Stimulated activated CD8-positive, alpha-beta memory T cell treated with anti-CD3 and anti-CD28 coated beads, Interleukin-15, amount 100 ng/mL, for 48 hours (primary cell): Measurements from ENCODE around the gene CCNB1IP1.
A peak's percentile ranks its signal among the peaks of the same experiment; 100 is the strongest.
"Not testable (repeated sequence)": the region's sequence is repeated elsewhere in the genome, so short reads cannot be mapped to it uniquely, and the experiment has no call there.

Experiments used
- DNase-seq, 2 donors: peaks; one replicate each; pipeline ENCODE4 v3.0.0-alpha.2; 2020; ENCODE audit warnings: low read depth in 2 of 2

CCNB1IP1 gene

GRCh38 chr14:20332431-20332787, 670 bp downstream of the CCNB1IP1 start:
- DNase-seq, result no peak

DNA sequence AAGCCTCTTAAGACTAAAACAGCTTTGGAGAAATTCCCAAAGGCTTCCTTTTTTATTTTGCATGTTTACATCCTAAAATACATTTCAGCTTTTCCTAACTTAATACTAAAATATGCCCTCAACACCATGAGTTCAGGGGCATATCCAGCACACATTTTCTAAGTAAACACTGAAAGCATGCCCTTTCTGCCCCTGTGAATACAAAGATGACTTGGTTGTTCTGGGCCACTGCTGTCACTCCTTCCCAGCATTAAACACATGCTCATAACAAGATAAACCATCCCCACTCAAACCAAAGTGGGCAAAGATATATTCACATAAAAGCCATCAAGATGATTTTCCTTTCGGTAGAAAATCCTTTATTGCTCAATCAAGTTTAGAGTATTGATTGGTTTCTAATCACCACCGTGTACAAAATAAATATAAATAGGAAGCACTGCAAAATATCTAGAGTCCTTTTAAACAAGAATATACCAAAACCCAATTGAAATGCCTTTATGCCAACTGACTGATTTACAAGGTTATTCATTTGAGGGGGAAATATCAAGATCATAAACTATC, 1.9 kb downstream of the CCNB1IP1 start:
- DNase-seq, result no peak

DNA sequence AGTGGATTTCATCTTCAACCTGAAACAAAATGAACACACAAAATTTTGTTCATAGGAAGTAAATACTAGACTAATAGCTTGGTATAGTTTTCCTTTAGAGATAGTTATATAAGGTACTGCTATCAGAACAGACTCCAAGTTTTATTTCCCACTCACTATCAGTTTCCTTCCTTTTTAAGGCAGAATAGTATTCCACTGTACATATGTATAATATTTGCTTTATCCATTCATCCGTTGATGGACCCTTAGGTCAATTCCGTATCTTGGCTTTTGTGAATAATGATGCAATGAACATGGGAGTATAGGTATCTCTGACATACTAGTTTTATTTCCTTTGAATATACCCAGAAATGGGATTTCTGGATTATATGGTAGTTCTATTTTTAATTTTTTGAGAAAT, 3.7 kb downstream of the CCNB1IP1 start:
- DNase-seq, result no peak

DNA sequence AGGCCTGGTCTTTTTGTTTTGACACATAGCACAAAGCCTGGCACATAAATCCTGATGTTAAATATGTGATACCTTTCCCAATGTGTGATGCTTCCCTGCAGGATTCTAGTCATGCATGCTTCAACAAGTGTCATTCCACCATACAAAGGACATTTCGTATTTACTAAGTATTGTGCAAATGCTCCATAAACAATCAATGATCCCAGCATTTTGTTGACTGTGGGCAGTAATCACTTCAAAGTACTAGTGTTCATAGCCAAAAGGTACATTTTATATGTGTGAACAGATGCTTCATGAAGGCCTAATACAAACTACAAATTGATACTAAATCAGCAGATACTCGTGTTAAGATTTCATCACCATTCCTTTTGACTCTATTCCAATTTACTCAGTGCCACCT, 4.4 kb downstream of the CCNB1IP1 start:
- no peak for DNase-seq

- DNase-seq, result no peak
Observed at GRCh38 chr14:20327005-20327869, 5.8 kb downstream of the CCNB1IP1 start.

- no peak for DNase-seq
Observed at GRCh38 chr14:20317720-20318119, 15.4 kb downstream of the CCNB1IP1 start.

GRCh38 chr14:20314026-20314425, 19.1 kb downstream of the CCNB1IP1 start:
- no peak for DNase-seq

- DNase-seq, result no peak
Observed at GRCh38 chr14:20306079-20306423, 27.0 kb downstream of the CCNB1IP1 start.

DNA sequence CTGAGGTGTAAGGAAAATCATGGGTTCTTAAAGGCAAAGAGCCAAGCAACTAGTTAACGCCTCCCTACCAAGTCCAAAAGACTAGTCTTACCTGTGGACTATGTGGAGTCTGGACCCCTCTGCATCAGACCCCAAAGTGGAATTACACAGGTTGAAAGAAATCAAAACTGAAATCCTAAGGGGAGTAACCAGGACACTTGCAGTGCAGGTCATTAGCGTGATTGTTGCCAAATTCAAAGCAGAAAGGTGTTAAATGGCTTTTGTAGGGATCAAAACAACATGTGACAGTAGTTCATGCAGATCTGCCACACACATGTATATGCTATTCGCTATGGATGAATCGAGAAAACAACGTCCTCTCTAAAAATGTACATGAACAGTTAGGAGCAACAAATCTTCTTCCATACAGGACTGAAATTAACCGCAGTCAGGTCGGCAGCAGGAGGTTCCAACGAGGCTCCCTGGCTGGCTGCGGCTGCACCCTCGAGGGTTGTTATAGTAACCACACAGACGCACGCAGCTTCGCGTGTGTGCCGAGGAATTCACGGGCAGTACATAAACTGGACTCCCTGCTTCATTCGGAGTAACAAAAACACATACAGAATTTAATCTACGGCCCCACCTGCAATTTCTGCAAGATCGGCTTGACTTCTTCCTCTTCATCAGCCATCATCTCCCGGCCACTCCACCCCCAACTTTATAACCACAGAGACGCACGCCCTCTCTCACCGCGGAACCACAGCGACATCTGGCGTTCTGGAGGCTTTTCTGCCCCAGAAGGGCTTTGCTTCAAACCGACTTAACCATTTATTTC, 27.6 kb downstream of the CCNB1IP1 start, which contains the start of gene TTC5:
TSS of gene TTC5 (minus strand) at position 687 of the 814 bp plus-strand sequence. CDS start at position 673, 14 bp downstream.
- peak; percentile 73 to 74 for DNase-seq

DNA sequence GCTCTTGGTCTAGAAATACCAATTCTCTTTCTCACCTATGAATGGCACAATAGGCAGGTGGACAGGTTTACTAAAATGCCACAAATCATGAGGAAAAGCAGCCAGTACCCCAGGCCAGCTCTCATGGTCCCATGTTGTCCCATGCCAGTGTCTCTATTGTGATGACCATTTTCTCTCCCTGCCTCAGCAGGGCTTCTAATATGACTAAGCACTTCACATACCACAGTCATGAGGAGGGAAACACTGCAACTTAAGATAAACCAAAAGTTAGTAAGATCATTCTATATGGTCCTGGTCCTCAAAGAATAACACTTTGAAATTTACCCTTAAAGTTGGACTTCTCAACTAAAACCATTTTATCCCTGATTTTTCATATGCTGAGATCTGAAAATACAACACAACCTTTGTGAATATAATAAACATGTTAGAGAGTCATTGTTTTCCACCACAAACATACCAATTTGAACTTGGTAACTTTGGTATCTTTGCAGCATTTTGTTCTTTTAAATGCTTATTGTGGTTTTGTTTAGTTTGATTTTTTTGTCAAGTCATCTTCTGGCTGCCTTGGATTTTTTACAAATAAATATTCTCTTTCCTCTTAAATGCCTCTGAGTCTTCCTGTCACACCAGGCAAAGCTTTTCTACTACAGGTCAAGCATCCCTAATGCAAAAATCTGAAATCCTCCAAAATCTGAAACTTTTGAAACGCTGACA, 30.9 kb downstream of the CCNB1IP1 start:
- no peak for DNase-seq

DNA sequence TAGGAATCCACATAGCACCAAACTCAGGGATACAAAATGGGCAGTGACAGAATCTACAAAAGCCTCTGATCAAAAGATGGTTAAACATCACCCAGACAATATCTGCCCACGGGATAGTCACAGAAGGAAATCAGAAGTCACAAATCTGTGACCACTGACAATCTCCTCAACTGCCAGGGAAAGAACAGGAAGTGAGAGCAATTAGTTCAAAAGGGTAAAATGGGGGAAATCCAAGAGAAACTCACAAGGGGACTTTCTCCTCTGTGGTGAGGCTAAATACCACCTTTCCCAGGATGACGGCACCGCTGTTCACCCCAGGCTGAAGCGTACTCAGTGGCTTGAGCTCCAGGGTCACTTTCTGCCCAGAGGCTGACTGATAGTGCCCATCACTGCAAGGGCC, 38.0 kb downstream of the CCNB1IP1 start:
- DNase-seq, result peak in 1 of 2 donors; percentile 6

DNA sequence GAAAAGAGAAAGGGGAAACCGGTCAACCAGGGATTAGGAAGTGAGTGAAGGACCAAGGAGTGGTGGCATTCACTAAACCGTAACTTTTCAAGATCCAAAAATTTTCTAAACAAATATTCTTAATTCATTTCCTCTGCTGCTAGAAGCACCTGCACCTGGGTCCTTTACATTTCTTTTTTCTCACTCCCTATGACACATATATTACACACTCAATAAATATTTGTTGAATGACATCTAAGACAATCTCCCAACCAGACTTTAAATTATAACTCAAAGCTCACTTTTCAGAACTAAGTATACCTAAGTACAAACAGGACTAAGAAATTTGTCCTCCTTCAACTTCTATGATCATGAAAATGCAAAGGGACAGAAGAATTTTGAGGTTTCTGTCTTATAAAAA, 38.4 kb downstream of the CCNB1IP1 start:
- DNase-seq, result no peak

GRCh38 chr14:20281998-20282397, 51.1 kb downstream of the CCNB1IP1 start:
- not testable (repeated sequence) for DNase-seq

- DNase-seq, result not testable (repeated sequence)
Observed at GRCh38 chr14:20280265-20280664, 52.8 kb downstream of the CCNB1IP1 start.

DNA sequence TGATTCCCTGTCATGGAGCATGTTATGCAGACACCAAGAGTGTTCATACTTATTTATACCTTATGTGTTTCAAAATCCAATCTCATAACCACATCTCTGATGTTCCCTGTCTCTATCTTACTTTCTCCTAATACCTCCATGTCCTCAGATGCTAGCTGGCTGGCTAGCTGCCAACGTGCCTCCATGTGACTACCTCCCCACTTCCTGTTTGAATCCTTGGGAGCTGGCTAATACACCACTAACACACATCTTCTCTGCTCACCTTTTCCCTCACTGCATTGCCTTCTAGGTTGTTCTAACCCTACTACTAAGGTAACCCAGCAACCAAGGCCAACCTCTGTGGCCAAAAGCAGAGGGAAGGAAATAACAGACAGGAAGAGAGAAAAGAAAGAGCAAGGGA, 54.7 kb downstream of the CCNB1IP1 start:
- DNase-seq, result no peak

- DNase-seq, result no peak
Observed at GRCh38 chr14:20277409-20277808, 55.7 kb downstream of the CCNB1IP1 start.

GRCh38 chr14:20274062-20274461, 59.0 kb downstream of the CCNB1IP1 start:
- no peak for DNase-seq

DNA sequence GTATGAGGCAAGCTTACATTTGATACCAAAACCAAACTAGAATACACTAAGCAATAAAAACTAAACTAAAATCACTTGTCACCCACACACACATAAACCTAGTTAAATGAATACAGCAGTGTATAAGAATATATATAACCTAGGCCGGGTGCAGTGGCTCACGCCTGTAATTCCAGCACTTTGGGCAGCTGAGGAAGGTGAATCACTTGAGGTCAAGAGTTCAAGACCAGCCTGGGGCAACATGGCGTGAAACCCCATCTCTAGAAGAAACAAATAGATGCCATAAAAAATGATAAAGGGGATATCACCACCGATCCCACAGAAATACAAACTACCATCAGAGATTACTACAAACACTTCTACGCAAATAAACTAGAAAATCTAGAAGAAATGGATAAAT, 68.7 kb downstream of the CCNB1IP1 start:
- not testable (repeated sequence) for DNase-seq

GRCh38 chr14:20262642-20263128, 70.4 kb downstream of the CCNB1IP1 start:
- no peak for DNase-seq
